ENCODE results near the gene C5orf22.

- TF ChIP-seq MAX (CRISPR knock-in tag; IDR thresholded peaks at IDR 0.05) (no peak), ETV6 (CRISPR knock-in tag; IDR thresholded peaks at IDR 0.05) (no peak), CTCF (IDR thresholded peaks at IDR 0.05) (no peak), STAT6 (CRISPR knock-in tag; conservative IDR thresholded peaks at IDR 0.05; ENCODE audit: low read depth) (no peak)
These were observed 45.7 kb upstream of the C5orf22 start for GRCh38 chr5:31486441-31486840.
